H1 (cell line): ENCODE results near the gene ABHD14A. TPM values are rescaled to one million over a fixed set of nuclear protein-coding genes. Genes with fewer than 3 reads are reported as not detected.
A peak's percentile ranks its signal among the peaks of the same experiment; 100 is the strongest.

ENCODE experiments used
- CTCF ChIA-PET: fragments of 300-600 bp; sonication (Branson Sonifier 250); formaldehyde crosslinking; loops from one replicate; lab custom pipeline; 2021; ENCODE audit not compliant: partially characterized antibody; lab: Charles Lee
- POLR2A ChIA-PET: fragments of 300-600 bp; sonication (Branson Sonifier 250); formaldehyde crosslinking; loops from one replicate; lab custom pipeline; 2021; ENCODE audit warnings: inconsistent platforms; ENCODE audit not compliant: partially characterized antibody; lab: Charles Lee
- DNase-seq, 2 experiments: peaks; one replicate each; pipeline versions ENCODE4 v3.0.0 to v3.0.0-alpha.2; 2010 to 2022; ENCODE audit warnings: low spot score in 2 of 2, low read depth in 1 of 2, mixed read lengths in 1 of 2
- FAIRE-seq: peaks from 2 replicates; lab custom pipeline; 2011; peaks lifted over from hg19 to GRCh38; lab: Jason Lieb, UNC
- H2AFZ ChIP-seq: 2 replicates; pipeline ENCODE4 v1.8.1; 2012; ENCODE audit warnings: low read length, inconsistent platforms
- H2AK5ac ChIP-seq: 2 replicates; pipeline ENCODE4 v1.6.1; 2013; ENCODE audit warnings: low read depth, low read length
- H2BK120ac ChIP-seq: replicated peaks from 2 replicates; pipeline ENCODE3; 2013; ENCODE audit warnings: low read depth, low read length, inconsistent platforms
- H2BK12ac ChIP-seq: 2 replicates; pipeline ENCODE4 v1.6.1; 2013; ENCODE audit warnings: low read depth, low read length
- H2BK15ac ChIP-seq: 2 replicates; pipeline ENCODE4 v1.6.1; 2013; ENCODE audit warnings: low read length
- H2BK20ac ChIP-seq: 2 replicates; pipeline ENCODE4 v1.6.1; 2013; ENCODE audit warnings: low read length
- H2BK5ac ChIP-seq: 2 replicates; pipeline ENCODE4 v1.6.1; 2013; ENCODE audit warnings: low read depth, low read length
- H3K14ac ChIP-seq: 2 replicates; pipeline ENCODE4 v1.6.1; 2013; ENCODE audit warnings: inconsistent platforms; ENCODE audit not compliant: insufficient read length
- H3K18ac ChIP-seq: 2 replicates; pipeline ENCODE4 v1.6.1; 2013; ENCODE audit warnings: low read length; ENCODE audit errors: extremely low read depth
- H3K23ac ChIP-seq: 2 replicates; pipeline ENCODE4 v1.6.1; 2013; ENCODE audit warnings: inconsistent platforms; ENCODE audit not compliant: insufficient read length
- H3K23me2 ChIP-seq: 2 replicates; pipeline ENCODE4 v1.6.1; 2013; ENCODE audit warnings: low read depth, low read length
- H3K27ac ChIP-seq: 2 replicates; pipeline ENCODE4 v1.6.1; 2011; ENCODE audit warnings: low read depth, low read length, inconsistent platforms
- H3K27me3 ChIP-seq, 4 experiments: replicated peaks in 1 of 4; 1 replicate in 1 of 4; 2 replicates in 3 of 4; pipeline versions ENCODE4 v1.6.1 to v1.8.1; 2011 to 2013; ENCODE audit warnings: low read length in 3 of 4, mild to moderate bottlenecking in 3 of 4, inconsistent platforms in 2 of 4, mixed read lengths in 2 of 4, moderate library complexity in 1 of 4; ENCODE audit not compliant: control insufficient read depth in 3 of 4, insufficient read depth in 3 of 4; ENCODE audit errors: extremely low read depth in 1 of 4
- H3K36me3 ChIP-seq, 4 experiments: 2 replicates each; pipeline versions ENCODE4 v1.6.1 to v1.8.1; 2011 to 2013; ENCODE audit warnings: mild to moderate bottlenecking in 4 of 4, low read length in 3 of 4, moderate library complexity in 2 of 4, control low read depth in 1 of 4, inconsistent platforms in 1 of 4; ENCODE audit not compliant: insufficient read depth in 4 of 4, control insufficient read depth in 2 of 4
- H3K4ac ChIP-seq: replicated peaks from 2 replicates; pipeline ENCODE3; 2013; ENCODE audit warnings: low read length, low read depth, mixed read lengths, inconsistent platforms; ENCODE audit not compliant: insufficient read length
- H3K4me1 ChIP-seq, 4 experiments: replicated peaks in 1 of 4; 1 replicate in 1 of 4; 2 replicates in 3 of 4; pipeline versions ENCODE4 v1.6.1 to v1.8.1; 2011 to 2013; ENCODE audit warnings: low read length in 3 of 4, inconsistent platforms in 2 of 4, mixed read lengths in 1 of 4; ENCODE audit not compliant: insufficient read depth in 4 of 4, control insufficient read depth in 3 of 4
- H3K4me2 ChIP-seq, 2 experiments: 2 replicates each; pipeline versions ENCODE4 v1.6.1 to v1.8.1; 2011 to 2013; ENCODE audit warnings: low read depth in 2 of 2, low read length in 2 of 2, control low read depth in 1 of 2, inconsistent platforms in 1 of 2, mild to moderate bottlenecking in 1 of 2; ENCODE audit not compliant: insufficient read depth in 1 of 2
- H3K4me3 ChIP-seq, 4 experiments: fragments of 200-600, 300-600 bp in 1 of 4; sonication (generic), shearing (Covaris generic), sonication (Bioruptor Twin) in 1 of 4; 2 replicates each; pipeline versions ENCODE4 v1.5.1 to v1.8.1; 2011 to 2016; ENCODE audit warnings: low read length in 4 of 4, low read depth in 3 of 4, control low read depth in 2 of 4, inconsistent platforms in 2 of 4, mild to moderate bottlenecking in 2 of 4, mixed read lengths in 1 of 4, moderate library complexity in 1 of 4; ENCODE audit not compliant: insufficient read depth in 2 of 4; ENCODE audit errors: extremely low read depth in 1 of 4
- H3K56ac ChIP-seq: replicated peaks from 2 replicates; pipeline ENCODE3; 2013; ENCODE audit warnings: low read depth, mild to moderate bottlenecking, mixed read lengths, low read length, inconsistent platforms; ENCODE audit not compliant: insufficient read length
- H3K79me1 ChIP-seq: 2 replicates; pipeline ENCODE4 v1.6.1; 2013; ENCODE audit warnings: low read depth, low read length, control low read depth
- H3K79me2 ChIP-seq, 2 experiments: 2 replicates each; pipeline versions ENCODE4 v1.6.1 to v1.8.1; 2012 to 2013; ENCODE audit warnings: low read length in 2 of 2, mild to moderate bottlenecking in 2 of 2, inconsistent platforms in 1 of 2; ENCODE audit not compliant: insufficient read depth in 2 of 2, control insufficient read depth in 1 of 2
- H3K9ac ChIP-seq, 4 experiments: replicated peaks in 1 of 4; 1 replicate in 1 of 4; 2 replicates in 3 of 4; pipeline versions ENCODE4 v1.6.1 to v1.8.1; 2011 to 2013; ENCODE audit warnings: low read depth in 3 of 4, low read length in 3 of 4, control low read depth in 2 of 4, mild to moderate bottlenecking in 2 of 4, moderate library complexity in 2 of 4, inconsistent platforms in 1 of 4; ENCODE audit errors: extremely low read depth in 1 of 4
- H3K9me3 ChIP-seq, 2 experiments: 2 replicates each; pipeline versions ENCODE4 v1.6.1 to v1.8.1; 2012 to 2013; ENCODE audit warnings: mild to moderate bottlenecking in 2 of 2, moderate library complexity in 2 of 2, control low read depth in 1 of 2, inconsistent platforms in 1 of 2, low read depth in 1 of 2, low read length in 1 of 2, mixed read lengths in 1 of 2; ENCODE audit not compliant: insufficient read depth in 2 of 2
- H4K20me1 ChIP-seq, 2 experiments: replicated peaks in 1 of 2; 2 replicates each; pipeline versions ENCODE3 to v1.8.1; 2011 to 2013; ENCODE audit warnings: inconsistent platforms in 2 of 2, low read length in 2 of 2, mild to moderate bottlenecking in 1 of 2; ENCODE audit not compliant: insufficient read depth in 2 of 2, control insufficient read depth in 1 of 2
- H4K5ac ChIP-seq: 2 replicates; pipeline ENCODE4 v1.6.1; 2013; ENCODE audit warnings: low read length, low read depth, mixed read lengths, inconsistent platforms; ENCODE audit not compliant: insufficient read length
- H4K8ac ChIP-seq: 2 replicates; pipeline ENCODE4 v1.8.0; 2013; ENCODE audit warnings: mild to moderate bottlenecking, moderate library complexity, low read length, inconsistent platforms; ENCODE audit not compliant: insufficient read depth; ENCODE audit errors: extremely low read depth
- H4K91ac ChIP-seq: replicated peaks from 2 replicates; pipeline ENCODE3; 2013; ENCODE audit warnings: low read length, mixed read lengths, inconsistent platforms; ENCODE audit not compliant: insufficient read length
- GABPA ChIP-seq: IDR thresholded peaks from 2 replicates; pipeline ENCODE4 v1.6.1; 2011; ENCODE audit warnings: mild to moderate bottlenecking, low read length, moderate library complexity, borderline replicate concordance; ENCODE audit not compliant: insufficient read depth
- RAD21 ChIP-seq, 2 experiments: IDR thresholded peaks in 1 of 2; conservative IDR thresholded peaks in 1 of 2; 2 replicates each; pipeline ENCODE4 v1.6.1; 2011; ENCODE audit warnings: low read depth in 2 of 2, low read length in 2 of 2, improper control_type of control experiment in 1 of 2, inconsistent platforms in 1 of 2, mild to moderate bottlenecking in 1 of 2, moderate library complexity in 1 of 2
- WGBS, 2 experiments: shearing (Covaris generic) in 1 of 2; methylation state at CpG; one replicate each; pipeline versions ENCODE4 v1.1.6 to v1.1.7; 2013 to 2015; ENCODE audit warnings: low lambda C conversion rate in 2 of 2, mixed read lengths in 2 of 2, inconsistent platforms in 1 of 2, low coverage in 1 of 2, missing lambda C conversion rate in 1 of 2; ENCODE audit not compliant: insufficient replicate concordance in 2 of 2, insufficient coverage in 1 of 2, insufficient read length in 1 of 2; ENCODE audit errors: extremely low coverage in 1 of 2, missing lambda C conversion rate in 1 of 2; 5-methylcytosine and 5-hydroxymethylcytosine counted together
- polyA plus RNA-seq, 7 experiments: library from polyadenylated mRNA; depleted of rRNA in 3 of 7; stranded (reverse) in 5 of 7; unstranded in 2 of 7; fragments of >200 nt in 5 of 7; fragments of 200-250 nt in 2 of 7; gene quantifications; 1 replicate in 5 of 7; 2 replicates in 1 of 7; 4 replicates in 1 of 7; pipeline versions ENCODE4 v1.2.1 to v1.2.3, GENCODE V29; 2011 to 2013; ENCODE audit warnings: missing spikeins in 2 of 7, mixed read lengths in 2 of 7
- total RNA-seq: library from RNA; stranded (reverse); fragmentation: NEBNext Ultra II Directional; extraction: Animal tissue kit (Norgen Biotek cat#: 25700); gene quantifications from 2 replicates; pipeline ENCODE4 v1.2.1, GENCODE V29; 2021
- TF ChIP-seq, protein P1 (sequence below), 3 experiments: IDR thresholded peaks; 1 replicate in 2 of 3; 2 replicates in 1 of 3; pipeline versions ENCODE4 v1.5.1 to v1.6.1; 2011; ENCODE audit warnings: low read length in 3 of 3, mild to moderate bottlenecking in 3 of 3, inconsistent platforms in 2 of 3, low read depth in 1 of 3, moderate library complexity in 1 of 3; ENCODE audit not compliant: insufficient read depth in 1 of 3; ENCODE audit errors: control extremely low read depth in 1 of 3

ABHD14A gene
- total and polyA plus RNA-seq, 2 of the 8 experiments (the other 6 are each of a cell fraction or from before 2014, with no cell fraction given), result 4.6 to 9.8 TPM

- ChIA-PET CTCF (interaction anchor here (0.7 to 24.7 kb wide), 19 partner anchors 8 to 223 kb away, joined by 3 to 984 read pairs (median 5); partner anchors contain the start of gene DUSP7), POLR2A (interaction anchor here (1.0 to 6.3 kb wide), 9 partner anchors 9 to 42 kb away, joined by 3 to 59 read pairs (median 5); partner anchors contain the start of genes DUSP7 and RPL29)
- no peak overlapping the region for H4K91ac ChIP-seq
- no peak overlapping the region for H4K8ac ChIP-seq
- H3K23me2 ChIP-seq, result peaks cover 5% of the 10 kb centered on the region; the same call in 1 of the 2 replicates
- no peaks in the 10 kb centered on the region for H3K9me3 ChIP-seq
- WGBS, 2 experiments, result 77% methylated on average over 8 of the region's 8 CpGs; no CpG with 5 or more reads in 1 of the 2 experiments
- no peak overlapping the region for H3K9ac ChIP-seq
- H3K4me3 ChIP-seq, result no peak overlapping the region
- no peak overlapping the region; the same call in 1 of the 2 replicates for H2AFZ ChIP-seq
- no peak overlapping the region for H4K5ac ChIP-seq
- no peak overlapping the region for H2BK120ac ChIP-seq
- no peak overlapping the region for H2BK5ac ChIP-seq
- no peak overlapping the region for H3K4ac ChIP-seq
- peak in 1 of 2 experiments; percentile 71 for DNase-seq
- H3K27me3 ChIP-seq, result no peaks in the 10 kb centered on the region; a peak in 1 of 7 replicates
- no peak overlapping the region for H3K23ac ChIP-seq
- no peak overlapping the region for H2BK12ac ChIP-seq
- peaks cover 0 to 1% of the 10 kb centered on the region in 2 experiments for H4K20me1 ChIP-seq
- H3K79me2 ChIP-seq, result no peaks in the 10 kb centered on the region
- H2BK15ac ChIP-seq, result no peak overlapping the region
- H3K56ac ChIP-seq, result no peak overlapping the region
- no peaks in the 10 kb centered on the region for H3K36me3 ChIP-seq
- H3K27ac ChIP-seq, result no peak overlapping the region
- H3K4me1 ChIP-seq, result no peaks in the 10 kb centered on the region; a peak in 1 of 7 replicates
- no peak overlapping the region for H3K18ac ChIP-seq
- no peak overlapping the region for H2AK5ac ChIP-seq
- TF ChIP-seq, protein P1, sequence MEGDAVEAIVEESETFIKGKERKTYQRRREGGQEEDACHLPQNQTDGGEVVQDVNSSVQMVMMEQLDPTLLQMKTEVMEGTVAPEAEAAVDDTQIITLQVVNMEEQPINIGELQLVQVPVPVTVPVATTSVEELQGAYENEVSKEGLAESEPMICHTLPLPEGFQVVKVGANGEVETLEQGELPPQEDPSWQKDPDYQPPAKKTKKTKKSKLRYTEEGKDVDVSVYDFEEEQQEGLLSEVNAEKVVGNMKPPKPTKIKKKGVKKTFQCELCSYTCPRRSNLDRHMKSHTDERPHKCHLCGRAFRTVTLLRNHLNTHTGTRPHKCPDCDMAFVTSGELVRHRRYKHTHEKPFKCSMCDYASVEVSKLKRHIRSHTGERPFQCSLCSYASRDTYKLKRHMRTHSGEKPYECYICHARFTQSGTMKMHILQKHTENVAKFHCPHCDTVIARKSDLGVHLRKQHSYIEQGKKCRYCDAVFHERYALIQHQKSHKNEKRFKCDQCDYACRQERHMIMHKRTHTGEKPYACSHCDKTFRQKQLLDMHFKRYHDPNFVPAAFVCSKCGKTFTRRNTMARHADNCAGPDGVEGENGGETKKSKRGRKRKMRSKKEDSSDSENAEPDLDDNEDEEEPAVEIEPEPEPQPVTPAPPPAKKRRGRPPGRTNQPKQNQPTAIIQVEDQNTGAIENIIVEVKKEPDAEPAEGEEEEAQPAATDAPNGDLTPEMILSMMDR (IDR thresholded peaks at IDR 0.05; ENCODE audit: control extremely low read depth in 1 of 3, insufficient read depth in 1 of 3, low read depth in 1 of 3, low read length in 3 of 3), result peak in 2 of 3 experiments; percentile 70 to 86; a peak in 3 of 4 replicates
- TF ChIP-seq GABPA (no peak), RAD21 (IDR thresholded peaks at IDR 0.05 in 1 of 2, conservative IDR thresholded peaks at IDR 0.05 in 1 of 2; ENCODE audit: low read depth in 2 of 2, low read length in 2 of 2) (peak; percentile 41 to 55)
- H3K14ac ChIP-seq, result no peak overlapping the region
- H2BK20ac ChIP-seq, result no peak overlapping the region
- H3K79me1 ChIP-seq, result no peaks in the 10 kb centered on the region
- FAIRE-seq, result no peak
- no peak overlapping the region for H3K4me2 ChIP-seq
These were observed 39.7 kb downstream of the ABHD14A start for GRCh38 chr3:52014613-52015012.
